OCI-M1 (cell line): ENCODE data around the gene HNF4A.

ENCODE experiments used
- DNase-seq: peaks from one replicate; lab custom pipeline; 2025; lab: John Stamatoyannopoulos, UW

HNF4A gene

DNA sequence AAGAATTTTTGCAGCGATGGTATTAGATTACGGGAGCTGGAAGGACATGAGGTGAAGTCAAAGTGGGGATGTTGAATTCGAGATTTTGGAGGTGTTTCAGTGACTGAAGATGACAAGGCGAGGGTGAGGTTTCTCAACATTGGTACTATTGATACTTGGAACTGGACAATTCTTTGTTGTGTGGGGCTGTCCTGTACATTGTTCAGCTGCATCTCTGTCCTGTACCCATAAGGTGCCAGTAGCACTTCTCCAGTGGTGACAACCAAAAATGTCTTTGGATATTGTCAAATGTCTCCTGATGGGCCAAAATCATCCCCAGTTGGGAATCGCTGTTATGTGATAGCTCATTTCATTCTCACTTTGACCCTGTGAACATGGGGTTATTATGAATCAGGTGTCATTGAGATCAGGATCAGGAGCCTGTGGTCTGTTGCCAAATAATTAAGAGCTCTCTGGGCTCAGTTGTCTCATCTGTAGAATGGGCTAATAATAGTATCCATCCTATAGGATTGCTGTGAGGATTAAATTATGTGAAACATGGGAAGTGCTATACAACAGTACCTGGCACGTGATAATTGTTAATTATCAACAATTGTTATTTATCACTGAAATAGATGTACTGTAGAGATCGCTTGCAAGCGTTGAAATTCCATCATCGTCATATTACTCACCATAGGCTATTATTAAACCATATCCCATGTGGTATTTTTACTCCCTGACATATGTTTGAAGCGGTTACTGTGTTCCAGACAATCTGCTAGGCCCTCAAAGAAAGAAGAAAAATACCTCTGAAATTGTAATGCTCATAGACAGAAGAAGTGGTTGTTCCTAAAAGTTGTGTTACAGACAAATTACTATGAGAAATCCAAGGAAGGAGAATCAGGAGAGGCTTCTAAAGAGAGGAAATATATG lies 71.6 kb downstream of the HNF4A start:
- DNase-seq: no peak

DNA sequence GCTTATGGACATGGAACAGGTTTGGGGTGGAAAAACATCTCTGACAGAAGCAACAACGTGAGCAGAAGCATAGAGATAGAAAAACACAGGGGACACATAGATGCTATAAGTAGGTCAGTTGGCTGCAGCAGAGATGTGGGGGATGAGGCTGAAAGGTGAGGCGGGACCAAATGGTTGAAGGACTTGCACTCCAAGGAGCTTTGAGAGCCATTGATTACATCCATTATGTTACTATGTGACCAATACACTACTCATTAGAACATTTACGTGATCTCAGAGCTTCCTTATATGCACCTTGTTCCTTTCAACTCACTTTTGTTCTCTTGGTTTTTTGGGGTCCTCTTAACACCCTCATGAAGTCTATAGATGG lies 72.3 kb downstream of the HNF4A start:
- no peak for DNase-seq

DNA sequence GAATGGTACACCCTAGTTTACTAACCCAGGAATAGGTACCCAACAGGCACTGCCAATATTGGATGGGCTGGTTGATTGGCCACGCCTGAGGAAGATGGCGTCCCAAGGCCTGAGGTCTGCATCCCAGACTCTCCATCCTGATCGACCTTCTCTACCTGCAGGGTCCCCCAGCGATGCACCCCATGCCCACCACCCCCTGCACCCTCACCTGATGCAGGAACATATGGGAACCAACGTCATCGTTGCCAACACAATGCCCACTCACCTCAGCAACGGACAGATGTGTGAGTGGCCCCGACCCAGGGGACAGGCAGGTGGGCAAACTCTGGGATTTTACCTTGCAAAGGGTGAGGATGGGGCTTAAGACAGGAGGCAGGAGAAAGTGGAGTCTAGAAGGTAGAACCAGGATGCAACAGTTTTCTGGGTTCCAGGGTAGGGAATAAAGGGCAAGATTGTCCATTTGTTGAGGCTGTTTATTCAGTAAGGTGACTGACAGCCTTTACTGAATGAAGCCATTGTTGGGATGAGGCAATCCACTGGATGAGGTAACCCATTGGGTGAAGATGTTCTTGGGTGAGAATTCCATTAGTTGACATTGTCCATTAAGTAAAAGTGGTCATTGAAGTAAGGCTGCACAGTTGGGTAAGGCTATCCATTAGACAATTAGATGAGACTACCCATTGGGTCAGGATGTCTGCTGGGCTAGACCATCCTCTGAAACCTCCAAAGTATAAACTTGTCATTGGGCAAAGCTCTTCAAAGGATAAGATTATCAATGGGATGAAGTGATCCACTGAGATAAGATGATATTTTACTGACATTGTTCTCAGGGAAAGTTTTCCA lies 72.9 kb downstream of the HNF4A start:
- DNase-seq: no peak

DNA sequence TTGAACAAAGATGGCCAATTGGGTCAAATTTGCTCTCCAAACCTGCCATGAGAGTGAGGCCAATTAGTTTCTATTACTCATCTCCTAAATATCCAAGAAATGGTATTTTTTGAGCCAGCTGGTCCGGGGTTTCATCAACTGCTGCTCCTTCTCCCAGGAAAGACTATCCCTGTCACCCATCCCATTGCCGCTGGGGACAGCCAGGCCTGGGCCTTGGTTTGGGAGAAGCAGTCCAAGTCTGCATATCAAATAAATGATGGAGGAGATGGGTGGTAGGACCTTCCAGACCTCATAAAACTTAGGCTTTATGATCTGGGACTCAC lies 73.5 kb downstream of the HNF4A start:
- no peak for DNase-seq

DNA sequence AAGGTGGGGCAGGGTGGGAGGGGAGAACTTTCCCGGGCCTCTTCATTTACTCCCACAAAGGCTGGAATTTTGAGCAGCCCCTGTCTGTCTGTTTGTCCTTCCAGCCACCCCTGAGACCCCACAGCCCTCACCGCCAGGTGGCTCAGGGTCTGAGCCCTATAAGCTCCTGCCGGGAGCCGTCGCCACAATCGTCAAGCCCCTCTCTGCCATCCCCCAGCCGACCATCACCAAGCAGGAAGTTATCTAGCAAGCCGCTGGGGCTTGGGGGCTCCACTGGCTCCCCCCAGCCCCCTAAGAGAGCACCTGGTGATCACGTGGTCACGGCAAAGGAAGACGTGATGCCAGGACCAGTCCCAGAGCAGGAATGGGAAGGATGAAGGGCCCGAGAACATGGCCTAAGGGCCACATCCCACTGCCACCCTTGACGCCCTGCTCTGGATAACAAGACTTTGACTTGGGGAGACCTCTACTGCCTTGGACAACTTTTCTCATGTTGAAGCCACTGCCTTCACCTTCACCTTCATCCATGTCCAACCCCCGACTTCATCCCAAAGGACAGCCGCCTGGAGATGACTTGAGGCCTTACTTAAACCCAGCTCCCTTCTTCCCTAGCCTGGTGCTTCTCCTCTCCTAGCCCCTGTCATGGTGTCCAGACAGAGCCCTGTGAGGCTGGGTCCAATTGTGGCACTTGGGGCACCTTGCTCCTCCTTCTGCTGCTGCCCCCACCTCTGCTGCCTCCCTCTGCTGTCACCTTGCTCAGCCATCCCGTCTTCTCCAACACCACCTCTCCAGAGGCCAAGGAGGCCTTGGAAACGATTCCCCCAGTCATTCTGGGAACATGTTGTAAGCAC lies 74.1 kb downstream of the HNF4A start:
- no peak for DNase-seq

DNA sequence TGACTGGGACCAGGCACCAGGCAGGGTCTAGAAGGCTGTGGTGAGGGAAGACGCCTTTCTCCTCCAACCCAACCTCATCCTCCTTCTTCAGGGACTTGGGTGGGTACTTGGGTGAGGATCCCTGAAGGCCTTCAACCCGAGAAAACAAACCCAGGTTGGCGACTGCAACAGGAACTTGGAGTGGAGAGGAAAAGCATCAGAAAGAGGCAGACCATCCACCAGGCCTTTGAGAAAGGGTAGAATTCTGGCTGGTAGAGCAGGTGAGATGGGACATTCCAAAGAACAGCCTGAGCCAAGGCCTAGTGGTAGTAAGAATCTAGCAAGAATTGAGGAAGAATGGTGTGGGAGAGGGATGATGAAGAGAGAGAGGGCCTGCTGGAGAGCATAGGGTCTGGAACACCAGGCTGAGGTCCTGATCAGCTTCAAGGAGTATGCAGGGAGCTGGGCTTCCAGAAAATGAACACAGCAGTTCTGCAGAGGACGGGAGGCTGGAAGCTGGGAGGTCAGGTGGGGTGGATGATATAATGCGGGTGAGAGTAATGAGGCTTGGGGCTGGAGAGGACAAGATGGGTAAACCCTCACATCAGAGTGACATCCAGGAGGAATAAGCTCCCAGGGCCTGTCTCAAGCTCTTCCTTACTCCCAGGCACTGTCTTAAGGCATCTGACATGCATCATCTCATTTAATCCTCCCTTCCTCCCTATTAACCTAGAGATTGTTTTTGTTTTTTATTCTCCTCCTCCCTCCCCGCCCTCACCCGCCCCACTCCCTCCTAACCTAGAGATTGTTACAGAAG lies 75.0 kb downstream of the HNF4A start:
- no peak for DNase-seq

DNA sequence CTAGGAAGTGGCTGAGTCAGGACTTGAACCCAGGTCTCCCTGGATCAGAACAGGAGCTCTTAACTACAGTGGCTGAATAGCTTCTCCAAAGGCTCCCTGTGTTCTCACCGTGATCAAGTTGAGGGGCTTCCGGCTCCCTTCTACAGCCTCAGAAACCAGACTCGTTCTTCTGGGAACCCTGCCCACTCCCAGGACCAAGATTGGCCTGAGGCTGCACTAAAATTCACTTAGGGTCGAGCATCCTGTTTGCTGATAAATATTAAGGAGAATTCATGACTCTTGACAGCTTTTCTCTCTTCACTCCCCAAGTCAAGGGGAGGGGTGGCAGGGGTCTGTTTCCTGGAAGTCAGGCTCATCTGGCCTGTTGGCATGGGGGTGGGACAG lies 75.6 kb downstream of the HNF4A start:
- no peak for DNase-seq

DNA sequence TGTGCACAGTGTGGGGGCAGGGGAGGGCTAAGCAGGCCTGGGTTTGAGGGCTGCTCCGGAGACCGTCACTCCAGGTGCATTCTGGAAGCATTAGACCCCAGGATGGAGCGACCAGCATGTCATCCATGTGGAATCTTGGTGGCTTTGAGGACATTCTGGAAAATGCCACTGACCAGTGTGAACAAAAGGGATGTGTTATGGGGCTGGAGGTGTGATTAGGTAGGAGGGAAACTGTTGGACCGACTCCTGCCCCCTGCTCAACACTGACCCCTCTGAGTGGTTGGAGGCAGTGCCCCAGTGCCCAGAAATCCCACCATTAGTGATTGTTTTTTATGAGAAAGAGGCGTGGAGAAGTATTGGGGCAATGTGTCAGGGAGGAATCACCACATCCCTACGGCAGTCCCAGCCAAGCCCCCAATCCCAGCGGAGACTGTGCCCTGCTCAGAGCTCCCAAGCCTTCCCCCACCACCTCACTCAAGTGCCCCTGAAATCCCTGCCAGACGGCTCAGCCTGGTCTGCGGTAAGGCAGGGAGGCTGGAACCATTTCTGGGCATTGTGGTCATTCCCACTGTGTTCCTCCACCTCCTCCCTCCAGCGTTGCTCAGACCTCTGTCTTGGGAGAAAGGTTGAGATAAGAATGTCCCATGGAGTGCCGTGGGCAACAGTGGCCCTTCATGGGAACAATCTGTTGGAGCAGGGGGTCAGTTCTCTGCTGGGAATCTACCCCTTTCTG lies 76.2 kb downstream of the HNF4A start:
- no peak for DNase-seq

DNA sequence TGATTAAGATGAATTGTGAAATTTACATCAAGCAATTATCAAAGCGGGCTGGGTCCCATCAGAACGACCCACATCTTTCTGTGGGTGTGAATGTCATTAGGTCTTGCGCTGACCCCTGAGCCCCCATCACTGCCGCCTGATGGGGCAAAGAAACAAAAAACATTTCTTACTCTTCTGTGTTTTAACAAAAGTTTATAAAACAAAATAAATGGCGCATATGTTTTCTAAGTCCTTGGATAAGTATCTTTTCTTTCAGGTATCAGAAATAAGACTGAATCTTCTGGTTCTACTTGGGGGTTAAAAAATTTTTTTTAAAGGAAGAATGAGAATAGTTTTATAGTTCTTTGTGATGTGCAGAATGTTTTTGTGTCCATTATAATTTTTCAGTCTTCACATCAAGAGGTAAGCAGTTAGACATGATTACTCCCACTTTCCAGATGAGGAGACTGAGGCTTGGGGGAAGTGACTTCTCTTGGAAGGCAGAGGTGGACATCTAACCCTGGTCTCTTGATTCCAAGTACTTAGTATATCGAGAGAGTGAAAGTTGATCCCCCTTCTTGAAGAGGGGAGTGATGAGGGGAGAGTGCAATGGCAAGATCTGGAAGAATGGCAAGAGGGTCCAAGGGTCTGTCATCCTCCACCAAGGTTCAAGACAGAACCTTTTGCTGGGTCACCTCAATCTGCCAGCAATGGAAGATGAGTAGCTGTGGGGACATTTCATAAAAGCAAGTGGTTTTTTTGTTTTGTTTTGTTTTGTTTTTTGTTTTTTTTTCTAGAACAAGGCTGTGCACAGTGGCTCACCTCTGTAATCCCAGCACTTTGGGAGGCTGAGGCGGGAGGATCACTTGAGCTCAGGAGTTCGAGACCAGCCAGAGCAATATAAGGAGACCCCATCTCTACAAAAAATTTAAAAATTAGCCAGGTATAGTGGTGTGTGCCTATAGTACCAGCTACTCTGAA lies 77.4 kb downstream of the HNF4A start:
- no peak for DNase-seq

DNA sequence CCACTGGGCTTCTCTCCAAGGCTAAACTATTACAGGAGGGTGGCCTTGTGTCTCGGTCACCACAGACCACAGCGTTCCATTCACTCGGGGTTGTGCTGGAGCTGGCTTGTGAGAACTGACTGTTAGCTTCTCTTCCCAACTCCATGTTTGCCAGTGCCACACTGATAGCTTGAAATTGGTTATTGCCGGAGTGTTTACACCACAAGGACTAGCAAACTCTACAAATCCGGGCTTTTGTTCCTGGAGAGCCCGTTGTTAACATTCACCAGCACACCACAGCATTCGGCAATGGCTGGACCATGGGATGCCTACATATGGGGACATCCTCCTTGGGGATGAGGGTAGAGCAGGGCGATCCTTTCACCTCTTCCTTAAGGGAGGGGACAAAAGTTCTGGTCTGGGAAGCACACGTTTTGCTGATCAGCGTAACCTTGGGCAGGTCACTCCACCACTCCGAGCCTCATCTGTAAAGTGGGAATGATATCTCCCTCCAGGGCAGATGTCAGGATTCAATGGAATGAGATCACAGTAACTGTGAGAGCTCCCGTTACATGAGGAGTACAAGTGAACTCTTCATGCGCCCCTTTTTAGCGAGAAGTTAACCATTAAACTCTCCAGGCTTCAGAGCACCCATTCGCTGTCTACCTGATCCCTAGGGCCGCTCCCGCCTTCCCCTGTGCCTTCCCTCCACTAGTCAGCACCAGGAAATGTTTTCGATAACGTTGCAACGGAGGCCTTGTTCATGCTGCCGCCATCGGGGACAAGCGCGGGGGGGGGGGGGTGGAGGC lies 78.4 kb downstream of the HNF4A start:
- no peak for DNase-seq

DNA sequence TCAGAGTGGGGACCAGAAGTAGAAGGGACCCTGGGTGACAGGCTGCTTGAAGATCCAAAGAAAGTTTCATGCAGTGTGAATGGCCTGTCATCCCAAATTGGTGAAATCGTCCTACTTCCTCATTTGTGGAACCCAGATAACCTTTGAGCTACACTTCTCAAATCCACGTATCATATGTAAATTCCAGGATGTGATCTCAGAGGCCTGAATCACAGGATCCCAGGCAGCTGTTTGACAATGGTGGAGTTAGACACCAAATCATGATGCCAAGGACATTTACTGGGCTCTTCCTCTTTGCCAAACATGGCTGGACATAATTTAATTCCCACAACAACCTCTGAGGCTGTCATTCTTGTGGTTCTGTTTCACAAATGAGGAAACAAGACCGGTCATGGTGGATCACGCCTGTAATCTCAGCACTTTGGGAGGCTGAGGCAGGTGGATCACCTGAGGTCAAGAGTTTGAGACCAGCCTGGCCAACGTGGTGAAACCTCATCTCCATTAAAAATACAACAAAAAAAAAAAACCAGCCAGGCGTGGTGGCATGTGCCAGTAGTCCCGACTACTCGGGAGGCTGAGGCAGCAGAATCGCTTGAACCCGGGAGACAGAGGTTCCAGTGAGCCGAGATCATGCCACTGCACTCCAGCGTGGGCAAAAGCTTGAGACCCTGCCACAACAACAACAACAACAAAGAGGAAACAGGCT lies 80.3 kb downstream of the HNF4A start:
- DNase-seq: peak; percentile 35

DNA sequence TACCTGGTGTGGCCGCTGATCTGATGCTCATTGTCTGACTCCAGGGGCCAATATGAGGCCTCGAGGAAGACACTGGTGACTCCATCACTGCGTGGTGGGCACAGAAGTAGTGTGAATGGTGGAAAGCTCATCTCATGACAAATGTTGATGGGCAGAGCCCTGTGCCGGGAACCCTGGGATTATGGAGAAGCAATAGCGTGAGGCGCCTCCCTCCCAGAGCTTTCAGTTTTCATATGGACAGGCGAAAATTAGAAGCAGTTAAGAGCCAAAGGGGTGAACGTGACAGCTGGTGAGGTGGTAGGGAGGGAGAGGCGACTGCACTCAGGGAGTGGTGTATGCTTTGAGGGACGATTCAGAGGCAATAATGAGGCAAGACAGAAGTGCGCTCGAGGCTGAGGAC lies 80.9 kb downstream of the HNF4A start:
- DNase-seq: no peak

DNA sequence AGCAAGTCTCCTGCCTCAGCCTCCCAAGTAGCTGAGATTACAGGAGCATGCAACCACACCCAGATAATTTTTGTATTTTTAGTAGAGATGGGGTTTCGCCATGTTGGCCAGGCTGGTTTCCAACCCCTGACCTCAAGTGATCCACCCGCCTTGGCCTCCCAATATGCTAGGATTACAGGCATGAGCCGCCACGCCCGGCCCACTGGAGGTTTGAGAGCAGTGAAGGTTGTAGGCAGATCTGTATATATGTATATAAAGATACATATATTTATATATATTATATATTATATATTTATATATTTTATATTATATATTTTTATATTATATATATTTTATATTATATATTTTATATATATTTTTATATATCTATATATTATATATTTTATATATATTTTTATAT lies 82.0 kb downstream of the HNF4A start:
- no peak for DNase-seq

DNA sequence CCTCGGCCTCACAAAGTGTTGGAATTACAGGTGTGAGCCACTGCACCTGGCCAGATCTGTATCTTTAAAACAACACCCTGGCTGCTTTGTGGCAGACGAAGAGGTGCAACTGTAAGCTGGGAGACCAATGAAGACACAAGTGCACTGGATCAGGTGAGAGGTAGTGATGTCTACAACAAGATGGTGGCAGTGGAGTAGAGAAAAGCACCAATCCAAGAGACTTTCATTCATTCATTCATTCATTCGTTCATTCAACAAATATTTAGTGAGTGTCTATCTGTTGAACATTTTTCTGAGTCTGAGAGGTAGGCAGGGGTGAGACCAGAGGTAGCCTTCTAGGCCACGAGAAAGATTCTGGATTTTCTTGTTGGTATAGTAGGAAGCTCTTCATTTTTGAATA lies 83.3 kb downstream of the HNF4A start:
- DNase-seq: no peak

DNA sequence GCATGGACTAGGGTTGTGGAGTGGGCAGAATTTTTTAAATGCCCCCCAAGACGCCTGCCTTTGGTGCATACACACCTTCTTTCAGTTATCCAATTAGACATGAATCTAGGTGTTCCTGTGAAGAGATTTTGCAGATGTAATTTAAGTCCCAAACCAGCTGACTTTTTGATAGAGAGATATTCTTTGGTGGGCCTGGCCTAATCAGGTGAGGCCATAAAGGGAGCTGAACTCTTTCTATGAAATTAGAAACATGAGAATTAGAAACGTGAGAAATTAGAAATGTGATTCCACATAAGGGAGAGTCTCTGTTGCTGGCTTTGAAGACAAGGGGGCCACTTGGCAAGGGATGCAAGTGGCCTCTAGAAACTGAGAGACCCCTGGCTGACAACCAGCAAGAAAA lies 83.8 kb downstream of the HNF4A start:
- no peak for DNase-seq

DNA sequence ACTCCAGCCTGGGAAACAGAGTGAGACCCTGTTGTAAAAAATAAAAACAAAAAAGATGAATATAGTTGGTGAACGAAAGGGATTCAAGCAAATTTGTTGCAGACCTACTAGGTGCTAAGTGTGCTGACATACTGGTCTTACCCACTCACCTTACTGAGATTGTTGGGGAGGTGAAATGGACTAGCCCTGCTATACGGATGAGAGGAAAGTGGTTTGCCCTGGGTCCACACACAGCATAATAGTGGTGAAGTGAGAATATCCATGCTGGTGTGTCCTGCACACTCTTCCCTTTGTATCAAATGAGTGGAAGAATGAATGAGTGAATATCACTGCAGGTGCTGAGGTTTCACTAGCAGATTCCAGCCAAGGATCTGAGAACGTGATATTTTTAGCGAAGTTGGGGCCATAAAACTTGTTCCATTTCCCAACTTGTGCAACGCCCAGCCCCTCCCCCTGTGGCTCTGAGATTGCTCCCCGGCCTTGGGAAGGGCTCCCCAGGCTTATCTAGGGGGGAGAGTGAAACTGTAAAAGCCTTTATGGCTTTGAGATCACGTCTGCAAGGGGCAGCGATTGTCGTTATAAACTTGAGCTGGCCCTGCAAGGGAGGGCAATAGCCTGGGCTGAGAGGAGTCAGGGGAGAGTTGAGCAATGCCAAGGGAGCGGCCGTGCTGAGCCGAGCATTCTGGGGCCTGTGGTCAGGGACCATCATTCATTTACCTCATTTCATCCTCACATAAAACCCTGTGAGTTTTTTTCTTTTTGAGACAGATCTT lies 87.0 kb downstream of the HNF4A start:
- DNase-seq: peak; percentile 66
